Epithelial cell of prostate (primary cell): ENCODE data around the gene LBP.
"Not testable (repeated sequence)": the region's sequence is repeated elsewhere in the genome, so short reads cannot be mapped to it uniquely, and the experiment has no call there.

ENCODE experiments used
- DNase-seq: peaks from one replicate; pipeline ENCODE4 v3.0.0-alpha.2; 2011; ENCODE audit warnings: low read depth, low spot score
- H3K27ac ChIP-seq: fragments of 450-650 bp; 2 replicates; pipeline ENCODE4 v1.5.1; 2017; ENCODE audit warnings: mild to moderate bottlenecking

The LBP gene

DNA sequence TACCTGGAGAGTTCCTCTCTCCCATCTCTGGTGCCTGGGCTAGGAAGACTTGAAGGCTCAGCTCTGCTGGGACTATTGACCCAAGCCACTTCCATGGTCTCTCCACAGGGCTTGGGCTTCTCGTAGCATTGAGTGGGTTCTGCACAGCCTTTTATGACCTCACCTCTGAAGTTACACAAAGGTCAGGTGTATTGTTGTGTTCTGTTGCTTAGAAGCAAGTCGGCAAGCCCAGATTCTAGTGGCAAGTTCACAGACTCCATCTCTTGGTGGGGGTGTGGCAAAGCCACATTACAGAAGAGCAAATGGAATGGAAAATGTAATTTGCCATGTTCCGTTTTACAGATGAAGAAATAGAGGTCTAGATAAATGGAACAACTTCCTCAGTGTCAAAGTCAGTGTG lies 28.9 kb upstream of the LBP start:
- no peak overlapping the region for H3K27ac ChIP-seq
- no peak for DNase-seq

DNA sequence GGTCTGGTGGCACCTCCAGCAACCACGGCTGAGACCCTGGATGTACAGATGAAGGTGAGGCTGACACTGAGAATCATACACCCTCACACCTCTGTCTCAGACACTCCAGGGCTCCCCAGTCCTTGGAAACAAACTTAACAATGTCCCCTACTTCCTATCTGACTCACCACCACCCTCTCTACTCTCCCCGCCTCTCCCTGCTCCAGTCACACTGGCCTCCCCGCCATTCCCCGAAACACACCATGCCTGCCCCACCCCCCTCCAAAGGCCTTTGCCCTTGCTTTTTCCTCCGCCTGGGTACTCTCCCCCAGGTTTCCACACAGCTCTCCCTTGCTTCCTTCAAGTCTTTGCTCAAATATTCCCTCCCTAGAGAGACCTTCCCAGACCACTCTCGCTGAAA lies 26.1 kb upstream of the LBP start:
- H3K27ac ChIP-seq: no peak overlapping the region
- no peak for DNase-seq

DNA sequence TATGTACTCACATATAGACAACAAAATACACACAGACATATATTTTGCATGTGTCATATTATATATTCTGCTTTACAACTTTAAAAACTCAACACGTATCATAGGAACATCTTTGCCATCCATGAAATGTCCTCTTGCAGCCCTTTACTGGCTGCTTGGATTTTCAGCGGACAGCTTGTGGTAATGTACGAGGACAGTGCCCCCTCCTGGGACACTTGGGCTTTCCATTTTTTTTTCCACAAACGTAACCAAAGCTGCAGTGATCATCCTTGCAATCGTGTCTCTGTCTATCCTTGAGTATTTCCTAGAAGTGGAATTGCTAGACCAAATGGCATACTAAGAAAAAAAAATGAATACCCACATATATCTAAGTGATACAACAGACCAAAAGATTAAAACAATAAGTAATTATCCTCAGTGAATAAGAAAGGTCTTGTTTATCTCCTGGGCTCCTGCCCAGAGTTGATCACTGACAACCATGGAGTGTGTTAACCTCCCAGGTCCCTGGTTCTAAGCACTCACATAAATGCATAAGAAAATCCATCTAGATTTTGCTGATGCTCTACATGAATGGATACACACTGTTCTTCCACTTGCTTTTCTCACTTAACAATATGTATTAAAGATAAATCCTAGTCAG lies 24.2 kb upstream of the LBP start:
- no peak for DNase-seq
- no peak overlapping the region for H3K27ac ChIP-seq

DNA sequence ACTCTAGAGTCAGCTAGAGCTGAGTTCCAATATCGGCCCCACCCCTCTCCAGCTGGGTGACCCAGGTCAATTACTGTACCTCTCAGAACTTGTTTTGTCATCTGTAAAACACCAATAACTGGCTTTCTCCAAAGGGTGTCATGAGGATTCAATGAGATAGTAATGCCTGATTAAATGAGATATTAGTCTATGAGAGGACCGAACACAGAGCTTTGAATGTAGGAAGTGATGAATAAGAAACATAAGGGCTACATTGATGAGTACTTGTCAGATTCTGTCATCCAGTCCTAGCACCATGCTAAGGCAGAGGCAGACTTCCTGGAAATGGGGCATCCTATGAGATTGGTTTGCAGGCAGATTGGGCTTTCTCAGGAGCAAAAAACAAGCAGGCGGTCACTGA lies 22.1 kb upstream of the LBP start:
- DNase-seq: no peak
- no peak overlapping the region for H3K27ac ChIP-seq

DNA sequence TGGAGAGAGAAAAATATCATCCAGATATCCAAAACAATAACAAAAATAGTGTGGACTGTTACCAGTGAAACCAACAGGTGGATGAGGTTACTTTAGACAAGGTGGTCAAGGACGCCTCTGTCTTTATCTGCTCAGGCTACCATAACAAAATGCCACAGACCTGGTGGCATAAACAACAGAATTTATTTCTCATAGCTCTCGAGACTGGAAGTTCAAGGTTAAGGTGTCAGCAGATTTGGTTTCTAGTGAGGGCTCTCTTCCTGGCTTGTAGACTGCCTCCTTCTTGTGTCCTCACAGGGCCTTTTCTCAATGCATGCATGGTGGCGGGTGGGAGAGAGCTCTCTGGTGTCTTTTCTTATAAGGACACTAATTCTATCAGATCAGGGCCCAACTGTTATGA lies 21.1 kb upstream of the LBP start:
- no peak overlapping the region for H3K27ac ChIP-seq
- DNase-seq: no peak

DNA sequence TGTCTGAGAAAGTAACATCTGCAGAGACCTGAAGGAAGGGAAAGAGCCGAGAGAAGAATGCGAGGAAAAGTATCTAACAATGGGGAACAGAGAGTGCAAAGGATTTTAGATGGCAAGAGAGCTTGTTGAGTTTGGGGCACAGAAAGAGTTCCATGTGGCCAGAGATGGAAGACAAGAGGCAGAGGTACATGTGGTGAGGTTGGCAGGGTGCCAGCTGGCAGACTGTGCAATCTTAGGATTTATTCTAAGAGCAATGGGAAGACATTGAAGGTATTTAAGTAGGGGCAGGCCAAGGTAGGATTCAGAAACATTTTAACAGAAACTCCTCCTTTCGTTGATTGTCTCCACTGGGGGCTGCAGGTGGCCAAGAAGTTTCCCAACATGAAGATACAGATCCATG lies 20.4 kb upstream of the LBP start:
- no peak for DNase-seq
- H3K27ac ChIP-seq: no peak overlapping the region

DNA sequence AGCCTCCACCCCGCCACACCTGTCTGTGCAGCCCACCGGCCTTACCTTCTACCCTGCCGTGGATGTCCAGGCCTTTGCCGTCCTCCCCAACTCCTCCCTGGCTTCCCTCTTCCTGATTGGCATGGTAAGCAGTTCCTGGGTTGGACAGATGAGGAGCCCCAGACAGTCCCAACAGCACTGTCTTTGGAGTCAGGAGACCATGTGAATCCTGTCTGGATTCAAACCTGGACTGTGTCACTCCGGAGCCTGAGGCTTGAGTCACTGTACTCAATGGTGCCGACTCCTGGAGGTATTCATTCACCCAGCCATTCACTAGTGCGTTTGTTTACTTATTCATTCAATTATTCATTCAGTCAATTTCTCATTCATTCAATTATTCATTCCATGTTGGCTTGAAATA lies 20.0 kb upstream of the LBP start:
- H3K27ac ChIP-seq: no peak overlapping the region

DNA sequence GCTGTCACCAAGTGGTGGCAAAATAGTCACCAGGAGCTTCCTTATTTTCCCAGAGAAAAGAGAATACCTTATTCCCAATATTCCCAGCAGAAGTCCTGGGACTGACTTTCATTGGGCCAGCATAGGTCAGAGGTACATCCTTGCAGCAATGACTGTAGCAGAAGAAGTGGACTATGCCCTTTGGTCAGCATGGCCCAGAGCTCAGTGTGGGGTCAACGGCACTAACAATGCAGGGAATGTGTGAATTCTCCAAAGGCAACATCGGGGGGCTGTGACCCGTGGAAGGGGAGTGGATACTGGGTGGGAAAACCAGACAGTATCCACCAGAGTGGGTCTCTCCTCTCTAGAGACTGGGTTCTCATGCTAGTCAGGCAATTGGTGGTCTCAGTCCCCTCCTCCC lies 15.6 kb upstream of the LBP start:
- no peak overlapping the region for H3K27ac ChIP-seq
- no peak for DNase-seq

More for the DNA sequence above, 20.0 kb upstream of the LBP start:
- DNase-seq: no peak

DNA sequence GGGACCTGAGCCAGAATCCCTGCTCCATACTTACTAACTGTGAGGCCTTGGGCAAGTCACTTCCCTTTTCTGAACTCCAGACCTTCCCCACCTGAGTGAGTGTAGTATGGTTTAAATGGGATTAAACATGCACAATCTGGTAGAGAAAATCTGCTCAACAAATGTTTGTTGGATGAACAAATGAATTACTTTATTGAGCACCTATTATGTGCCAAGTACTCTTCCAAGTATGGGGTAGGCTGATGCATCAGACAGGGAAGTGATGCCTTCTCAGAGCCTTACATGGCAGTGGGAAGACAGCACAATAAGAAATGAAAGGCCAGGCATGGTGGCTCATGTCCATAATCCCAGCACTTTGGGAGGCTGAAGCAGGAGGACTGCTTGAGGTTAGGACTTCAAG lies 15.0 kb upstream of the LBP start:
- no peak for DNase-seq
- no peak overlapping the region for H3K27ac ChIP-seq

DNA sequence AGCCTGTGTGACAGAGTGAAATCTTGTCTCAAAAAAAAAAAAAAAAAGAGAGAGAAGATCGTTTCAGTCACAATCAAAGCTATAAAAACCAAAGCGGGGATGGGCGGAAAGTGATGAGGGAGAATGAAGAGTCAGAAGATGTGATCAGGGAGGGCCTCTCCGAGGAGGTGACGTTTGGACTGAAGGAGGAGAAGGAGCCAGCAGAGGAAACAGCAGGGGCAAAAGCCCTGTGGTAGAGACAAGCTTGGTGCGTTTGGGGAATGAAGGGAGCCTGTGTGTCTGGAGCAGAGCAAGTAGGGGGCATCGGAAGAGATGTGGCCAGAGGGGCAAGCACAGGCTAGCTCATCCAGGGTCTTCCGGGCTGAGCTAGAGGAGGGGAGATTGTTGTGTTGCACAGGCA lies 14.5 kb upstream of the LBP start:
- no peak for DNase-seq
- no peak overlapping the region for H3K27ac ChIP-seq

DNA sequence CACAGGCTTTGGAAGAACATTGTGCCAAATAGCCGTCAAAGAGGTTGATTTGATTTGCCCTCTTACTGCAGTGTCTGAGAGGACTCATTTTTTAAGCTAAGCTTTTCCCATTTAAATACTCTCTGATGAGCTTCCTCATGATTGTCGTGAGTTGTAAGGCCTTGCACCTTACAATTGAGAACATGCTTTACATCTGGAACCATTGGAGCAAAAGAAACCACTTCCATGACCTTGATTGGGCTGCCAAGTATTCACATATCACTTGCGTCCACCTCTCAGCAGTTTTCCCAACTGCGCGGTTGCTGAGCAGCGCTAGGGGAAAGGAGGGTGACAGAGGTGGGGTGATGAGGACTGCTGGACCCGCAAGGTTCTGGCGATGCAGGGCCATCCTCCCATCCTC lies 12.3 kb upstream of the LBP start:
- no peak overlapping the region for H3K27ac ChIP-seq
- no peak for DNase-seq

DNA sequence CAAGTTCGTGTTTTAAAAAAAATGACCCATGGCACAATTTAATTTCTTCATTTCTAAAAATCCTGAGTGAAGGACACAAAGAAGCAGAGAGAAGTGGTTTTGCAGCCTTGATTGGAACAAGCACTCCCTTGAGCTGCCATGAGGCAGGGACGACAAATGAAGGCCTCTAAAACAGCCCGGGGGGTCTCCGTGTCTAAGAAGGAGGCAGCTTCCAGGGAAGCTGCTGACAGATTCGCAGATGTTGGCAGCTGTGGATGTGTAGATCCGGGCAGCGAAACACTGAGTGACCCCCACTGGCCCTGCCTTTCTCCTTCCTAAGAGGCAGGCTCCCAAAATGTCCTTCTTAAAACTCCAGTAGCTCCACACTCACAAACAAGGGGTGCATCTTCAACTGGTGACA lies 9.6 kb upstream of the LBP start:
- DNase-seq: no peak
- H3K27ac ChIP-seq: no peak overlapping the region

DNA sequence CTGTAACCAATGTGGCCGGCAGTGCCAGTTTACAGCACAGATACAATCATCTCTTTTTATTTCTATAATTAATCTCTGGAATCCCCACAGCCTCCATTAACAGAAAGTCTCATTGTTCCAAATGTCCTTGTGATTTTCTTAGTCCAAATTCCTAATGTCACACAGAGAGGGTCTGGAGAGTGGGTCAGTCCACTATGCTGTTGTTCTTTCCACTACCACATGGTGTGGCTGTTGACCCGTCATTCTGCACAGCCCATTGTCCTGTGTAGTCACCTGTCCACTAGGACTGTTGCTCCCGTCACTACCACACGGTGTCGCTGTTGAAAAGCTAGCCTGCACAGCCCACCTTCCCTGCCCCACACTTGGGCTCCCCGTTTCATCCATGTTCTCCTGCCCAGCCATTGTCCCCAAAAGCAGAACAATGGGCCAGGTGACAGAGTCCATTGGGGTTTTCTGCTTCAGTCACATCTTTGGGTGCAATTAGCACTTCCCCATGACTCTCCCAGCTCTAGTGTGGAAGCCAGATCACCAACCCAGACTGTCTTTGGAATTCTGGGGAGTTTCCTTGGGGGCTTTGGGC lies 8.6 kb upstream of the LBP start:
- no peak for DNase-seq
- H3K27ac ChIP-seq: no peak overlapping the region

DNA sequence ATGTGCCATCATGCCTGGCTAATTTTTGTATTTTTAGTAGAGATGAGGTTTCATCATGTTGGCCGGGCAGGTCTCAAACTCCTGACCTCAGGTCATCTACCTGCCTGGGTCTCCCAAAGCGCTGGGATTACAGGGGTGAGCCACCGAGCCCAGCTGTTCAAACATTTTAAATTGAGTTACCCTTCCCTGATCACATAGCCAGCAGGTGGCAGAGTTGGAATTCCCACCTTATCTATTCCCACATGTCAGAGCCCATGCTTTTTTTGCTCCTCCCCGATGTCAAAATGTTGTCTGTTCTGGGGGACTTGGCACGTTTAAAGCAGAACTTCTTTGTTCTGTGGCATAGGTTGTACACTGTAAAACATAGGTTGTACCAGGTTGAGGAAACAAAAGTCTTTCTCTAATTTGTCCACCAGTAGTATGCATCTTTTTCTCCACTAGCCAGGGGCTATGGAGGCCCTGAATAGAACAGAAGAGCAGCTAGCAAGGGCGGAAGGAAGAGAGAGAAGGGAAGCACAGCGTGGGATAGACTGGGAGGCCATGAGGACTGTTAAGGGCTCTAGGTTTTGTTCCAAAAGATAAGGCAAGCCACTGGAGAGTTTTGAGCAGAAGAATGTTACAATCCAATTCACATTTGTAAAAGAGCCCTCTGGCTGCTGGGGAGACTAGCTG lies 7.3 kb upstream of the LBP start:
- no peak overlapping the region for H3K27ac ChIP-seq
- DNase-seq: no peak

DNA sequence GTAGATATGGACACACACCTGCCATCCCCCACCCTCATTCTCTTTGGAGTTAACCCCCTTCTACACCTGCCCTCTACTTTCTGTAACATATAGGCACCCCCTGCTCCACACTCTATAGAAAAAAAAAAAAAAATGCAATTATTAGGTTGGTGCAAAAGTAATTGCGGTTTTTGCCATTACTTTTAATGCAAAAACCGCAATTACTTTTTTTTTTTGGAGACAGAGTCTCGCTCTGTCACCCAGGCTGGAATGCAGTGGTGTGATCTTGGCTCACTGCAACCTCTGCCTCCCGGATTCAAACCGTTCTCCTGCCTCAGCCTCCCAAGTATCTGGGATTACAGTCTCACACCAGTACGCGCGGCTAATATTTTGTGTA lies 6.8 kb upstream of the LBP start:
- DNase-seq, H3K27ac ChIP-seq: not testable (repeated sequence)

DNA sequence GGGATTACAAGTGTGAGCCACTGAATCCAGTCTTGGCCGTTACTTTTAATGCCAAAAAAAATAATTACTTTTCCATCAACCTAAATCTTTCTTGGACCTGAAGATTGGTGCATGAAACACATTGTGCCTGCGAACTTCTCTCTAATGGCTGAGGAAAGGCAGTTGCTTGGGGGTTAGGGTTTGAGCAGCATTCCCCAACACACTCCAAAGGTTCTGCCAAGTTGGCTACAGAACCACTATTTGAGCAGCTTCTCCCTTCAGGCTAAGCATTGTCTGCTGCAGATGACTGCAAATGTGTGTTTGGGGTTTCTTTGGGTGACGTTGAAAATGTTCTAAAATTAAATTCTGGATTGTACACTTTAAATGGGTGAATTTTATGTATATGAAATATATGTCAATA lies 6.3 kb upstream of the LBP start:
- no peak for DNase-seq
- no peak overlapping the region for H3K27ac ChIP-seq

DNA sequence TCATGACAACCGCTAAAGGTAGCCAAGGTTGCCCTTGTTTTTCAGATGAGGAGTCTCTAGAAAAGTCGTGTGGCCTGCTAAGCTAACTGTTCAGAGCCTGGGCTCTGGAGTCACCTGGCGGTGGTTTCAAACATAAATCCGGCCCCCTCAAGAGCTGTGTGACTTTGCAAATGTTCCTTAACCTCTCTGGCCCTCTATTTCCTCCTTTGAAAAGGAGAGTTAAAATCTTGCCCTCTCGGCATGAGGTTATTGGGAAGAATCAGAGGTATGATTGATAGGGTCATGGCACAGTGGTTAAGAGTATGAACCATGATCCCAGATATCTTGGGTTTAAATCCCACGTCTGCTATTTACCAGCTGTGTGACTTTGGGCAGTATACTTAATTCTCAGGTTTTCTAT lies 5.6 kb upstream of the LBP start:
- H3K27ac ChIP-seq: no peak overlapping the region
- no peak for DNase-seq

DNA sequence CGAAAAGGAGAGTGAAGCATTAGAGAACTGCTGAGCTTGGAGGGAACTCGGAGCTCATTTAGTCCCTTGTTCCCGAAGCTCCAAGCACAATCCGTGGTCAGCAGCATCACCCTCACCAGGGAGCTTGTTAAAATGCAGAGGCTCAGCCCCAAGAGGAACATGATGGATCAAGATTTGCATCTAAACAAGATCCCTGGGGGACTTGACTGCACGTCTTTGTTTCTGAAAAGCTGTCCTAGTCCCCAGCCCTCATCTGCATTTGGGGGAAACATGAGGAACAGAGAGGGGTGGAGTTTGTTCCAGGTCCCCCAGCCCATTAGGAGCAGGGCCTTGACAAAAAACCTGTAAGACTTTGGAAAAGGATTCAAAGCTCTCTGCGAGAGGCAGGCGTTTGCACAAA lies 4.1 kb upstream of the LBP start:
- DNase-seq: no peak
- no peak overlapping the region for H3K27ac ChIP-seq

DNA sequence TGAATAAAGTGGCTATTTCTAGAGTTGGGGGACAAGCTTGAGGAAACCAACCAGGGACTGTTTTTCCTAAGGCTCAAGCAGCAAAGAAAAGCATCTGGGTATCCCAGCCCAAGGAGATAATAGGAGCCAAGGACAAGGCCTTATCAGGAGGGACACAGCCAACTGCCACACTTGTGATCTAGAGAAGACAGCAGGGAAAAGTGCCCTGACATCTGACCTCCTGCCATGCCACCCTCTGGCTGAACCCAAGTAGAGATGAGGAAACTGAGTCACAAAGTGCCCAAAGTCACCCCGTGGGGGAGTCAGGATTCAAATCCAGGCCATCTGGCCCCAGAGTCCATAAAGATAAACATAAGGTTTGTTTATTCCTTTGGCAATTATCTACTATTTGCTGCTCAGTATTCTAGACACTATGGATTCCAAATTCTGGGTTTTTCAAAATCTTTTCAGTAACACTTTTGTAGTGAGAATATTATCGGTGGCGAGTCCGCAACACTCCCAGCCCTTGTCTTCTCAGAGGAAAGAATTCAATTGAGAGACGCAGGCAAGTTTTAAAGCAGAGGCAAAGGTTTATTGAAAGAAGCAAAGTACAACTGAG lies 3.5 kb upstream of the LBP start:
- DNase-seq: no peak
- H3K27ac ChIP-seq: no peak overlapping the region

DNA sequence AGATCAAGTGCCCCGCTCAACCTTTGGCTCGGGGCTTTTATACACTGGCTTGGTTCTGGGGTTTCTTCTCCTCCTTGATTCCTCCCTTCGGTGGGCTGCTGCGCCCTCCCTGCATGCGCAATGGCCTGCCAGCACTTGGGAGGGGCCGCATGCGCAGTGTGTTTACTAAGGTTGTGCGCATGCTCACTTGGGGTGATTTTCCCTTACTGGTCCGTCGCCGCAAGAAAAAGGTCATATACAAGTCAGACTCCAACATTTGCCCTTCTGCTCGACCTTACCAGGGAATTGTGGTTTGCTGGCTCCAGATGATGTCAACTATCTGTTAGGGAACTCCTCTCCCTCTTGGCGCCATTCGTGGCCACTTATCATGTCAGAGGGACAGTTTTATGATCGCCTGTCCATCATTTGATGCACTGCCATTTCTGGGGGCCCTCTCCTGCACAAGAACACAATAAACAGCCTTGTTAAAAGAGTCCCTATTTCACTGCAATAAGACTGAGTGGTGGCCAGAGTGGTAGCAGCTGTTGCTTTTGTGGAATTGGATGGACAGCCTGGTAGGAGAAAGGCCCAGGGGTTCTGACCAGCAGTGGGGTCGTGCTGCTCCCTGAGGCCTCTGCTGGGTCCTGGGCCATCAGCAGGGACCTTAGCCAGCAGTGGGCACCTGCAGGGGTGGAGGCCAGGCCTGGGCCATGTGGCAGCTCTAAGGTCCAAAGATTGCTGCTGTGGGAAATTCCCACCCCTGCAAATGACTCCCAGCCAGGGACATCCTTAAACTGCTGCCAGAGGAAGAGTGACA lies 2.8 kb upstream of the LBP start:
- H3K27ac ChIP-seq: no peak overlapping the region
- DNase-seq: no peak

DNA sequence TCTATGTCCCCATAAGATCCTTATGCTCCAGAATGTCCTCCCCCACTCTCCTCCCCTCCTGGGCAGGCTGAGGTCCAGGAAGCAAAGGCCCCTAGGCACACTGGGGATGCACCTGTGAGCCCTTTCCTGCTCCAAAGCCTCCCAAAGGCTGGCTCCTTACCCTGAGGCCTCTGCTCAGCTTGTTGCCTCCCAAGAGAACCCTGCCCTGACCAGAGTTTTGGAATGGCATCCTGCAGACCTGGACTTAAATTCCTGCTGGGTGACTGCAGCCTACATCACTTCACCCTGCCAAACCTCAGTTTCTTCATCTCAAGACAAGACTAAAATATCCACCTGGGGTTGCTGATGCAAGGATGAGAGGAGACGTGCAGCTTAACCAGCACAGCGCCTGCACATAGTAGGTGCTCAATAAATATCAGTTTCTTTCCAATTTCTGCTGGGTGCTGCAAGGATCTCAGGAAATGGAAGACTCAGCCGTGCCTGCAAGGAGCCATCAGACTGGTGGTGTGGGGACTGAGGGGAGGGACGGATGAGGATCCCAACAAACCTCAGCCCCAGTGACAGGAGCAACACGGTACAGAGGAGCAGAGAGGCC lies 2.1 kb upstream of the LBP start:
- no peak for DNase-seq

More for the DNA sequence above, 2.1 kb upstream of the LBP start:
- H3K27ac ChIP-seq: no peak overlapping the region
